Endothelial cell of umbilical vein (primary cell): ENCODE data around the gene ATP12A.

Experiments used
- EZH2 ChIP-seq: IDR thresholded peaks from 2 replicates; pipeline ENCODE4 v1.6.1; 2012; ENCODE audit warnings: borderline replicate concordance, low read depth, mild to moderate bottlenecking, moderate library complexity, low read length, inconsistent platforms; ENCODE audit not compliant: severe bottlenecking
- TF ChIP-seq, protein P1 (sequence below), 2 donors: IDR thresholded peaks; 1 replicate in 1 of 2; 2 replicates in 1 of 2; pipeline ENCODE4 v1.5.1; 2011; ENCODE audit warnings: low read length in 2 of 2, mild to moderate bottlenecking in 2 of 2, moderate library complexity in 2 of 2, control low read depth in 1 of 2, inconsistent platforms in 1 of 2, low read depth in 1 of 2; ENCODE audit not compliant: insufficient read depth in 1 of 2; ENCODE audit errors: extremely low read depth in 1 of 2

DNA sequence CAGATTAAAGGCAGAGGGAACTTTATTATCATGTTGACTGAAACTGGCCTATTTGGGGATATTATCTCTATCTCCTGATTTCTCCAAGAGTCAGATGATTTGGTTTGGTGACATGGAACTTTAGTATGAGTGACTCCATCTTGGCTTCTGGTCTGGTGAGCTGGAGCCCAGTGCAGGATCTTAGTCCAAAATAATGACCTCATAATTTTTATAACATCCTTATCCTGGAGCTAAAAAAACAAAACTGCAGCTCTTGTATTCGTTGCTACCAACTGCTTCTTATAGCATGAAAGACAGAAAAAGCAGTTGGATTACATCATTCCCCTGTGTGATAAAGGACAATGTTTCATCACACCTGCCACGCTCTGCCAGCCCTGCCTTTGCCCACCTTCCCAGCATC, 44.5 kb downstream of the ATP12A start:
- TF ChIP-seq, protein P1, sequence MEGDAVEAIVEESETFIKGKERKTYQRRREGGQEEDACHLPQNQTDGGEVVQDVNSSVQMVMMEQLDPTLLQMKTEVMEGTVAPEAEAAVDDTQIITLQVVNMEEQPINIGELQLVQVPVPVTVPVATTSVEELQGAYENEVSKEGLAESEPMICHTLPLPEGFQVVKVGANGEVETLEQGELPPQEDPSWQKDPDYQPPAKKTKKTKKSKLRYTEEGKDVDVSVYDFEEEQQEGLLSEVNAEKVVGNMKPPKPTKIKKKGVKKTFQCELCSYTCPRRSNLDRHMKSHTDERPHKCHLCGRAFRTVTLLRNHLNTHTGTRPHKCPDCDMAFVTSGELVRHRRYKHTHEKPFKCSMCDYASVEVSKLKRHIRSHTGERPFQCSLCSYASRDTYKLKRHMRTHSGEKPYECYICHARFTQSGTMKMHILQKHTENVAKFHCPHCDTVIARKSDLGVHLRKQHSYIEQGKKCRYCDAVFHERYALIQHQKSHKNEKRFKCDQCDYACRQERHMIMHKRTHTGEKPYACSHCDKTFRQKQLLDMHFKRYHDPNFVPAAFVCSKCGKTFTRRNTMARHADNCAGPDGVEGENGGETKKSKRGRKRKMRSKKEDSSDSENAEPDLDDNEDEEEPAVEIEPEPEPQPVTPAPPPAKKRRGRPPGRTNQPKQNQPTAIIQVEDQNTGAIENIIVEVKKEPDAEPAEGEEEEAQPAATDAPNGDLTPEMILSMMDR (IDR thresholded peaks at IDR 0.05; ENCODE audit: extremely low read depth in 1 of 2, insufficient read depth in 1 of 2, low read depth in 1 of 2, low read length in 2 of 2): no peak
- no peak for TF ChIP-seq EZH2
